GM12878 (cell line): ENCODE results near the gene SNRPA1. TPM values are rescaled to one million over a fixed set of nuclear protein-coding genes. Genes with fewer than 3 reads are reported as not detected.
A peak's percentile ranks its signal among the peaks of the same experiment; 100 is the strongest.

Experiments used
- CBFB ChIP-seq: IDR thresholded peaks from 2 replicates; pipeline ENCODE4 v1.6.1; 2016; ENCODE audit warnings: antibody characterized with exemption, low read depth
- CUX1 ChIP-seq: IDR thresholded peaks from 2 replicates; pipeline ENCODE4 v1.6.1; 2012; ENCODE audit warnings: improper control_type of control experiment, low read depth, low read length; ENCODE audit not compliant: insufficient replicate concordance
- FOXM1 ChIP-seq: IDR thresholded peaks from 2 replicates; pipeline ENCODE4 v1.6.1; 2012; ENCODE audit warnings: low read depth, mild to moderate bottlenecking, inconsistent platforms, low read length, moderate library complexity
- IKZF1 ChIP-seq: fragments of 450-650 bp; conservative IDR thresholded peaks from 2 replicates; pipeline ENCODE4 v1.6.1; 2017; ENCODE audit warnings: antibody characterized with exemption, mild to moderate bottlenecking
- MYB ChIP-seq: fragments of 150-350 bp; IDR thresholded peaks from 2 replicates; pipeline ENCODE4 v1.6.1; 2014; ENCODE audit warnings: mild to moderate bottlenecking, low read depth, low read length, borderline replicate concordance
- NFIC ChIP-seq: IDR thresholded peaks from 2 replicates; pipeline ENCODE4 v1.6.1; 2012; ENCODE audit warnings: low read depth, mild to moderate bottlenecking, inconsistent platforms, low read length, moderate library complexity
- POLR2AphosphoS5 ChIP-seq: IDR thresholded peaks from 2 replicates; pipeline ENCODE4 v1.6.1; 2011; ENCODE audit warnings: mild to moderate bottlenecking, low read length, inconsistent platforms
- RAD51 ChIP-seq: fragments of 450-650 bp; IDR thresholded peaks from 2 replicates; pipeline ENCODE4 v1.6.1; 2016; ENCODE audit warnings: moderate library complexity, mild to moderate bottlenecking, inconsistent platforms
- SREBF2 ChIP-seq: IDR thresholded peaks from 2 replicates; pipeline ENCODE4 v1.6.1; 2012; ENCODE audit warnings: mild to moderate bottlenecking, low read length
- USF2 ChIP-seq: IDR thresholded peaks from 2 replicates; pipeline ENCODE4 v1.6.1; 2011; ENCODE audit warnings: low read depth, low read length, improper control_type of control experiment, borderline replicate concordance
- ZNF207 ChIP-seq: fragments of 450-650 bp; IDR thresholded peaks from 2 replicates; pipeline ENCODE4 v1.6.1; 2014; ENCODE audit warnings: antibody characterized with exemption, mild to moderate bottlenecking, borderline replicate concordance
- ZNF24 ChIP-seq: fragments of 450-650 bp; IDR thresholded peaks from 2 replicates; pipeline ENCODE4 v1.6.1; 2017; ENCODE audit warnings: antibody characterized with exemption, mild to moderate bottlenecking
- ZZZ3 ChIP-seq: IDR thresholded peaks from 2 replicates; pipeline ENCODE4 v1.6.1; 2011; ENCODE audit warnings: low read depth; ENCODE audit not compliant: control insufficient read depth, insufficient read length
- polyA plus RNA-seq, 11 experiments: library from polyadenylated mRNA; depleted of rRNA in 4 of 11; unstranded in 6 of 11; stranded (reverse) in 5 of 11; fragments of >200 nt; fragmentation: Nextera tagmentation in 4 of 11; fragmentation: Illumina TruSeq in 1 of 11; extraction: Ambion mirVana in 4 of 11; extraction: Trizol in 1 of 11; gene quantifications; 1 replicate in 1 of 11; 2 replicates in 10 of 11; pipeline versions ENCODE4 v1.2.1 to v1.2.3, GENCODE V29; 2011 to 2016; ENCODE audit warnings: inconsistent platforms in 2 of 11, missing spikeins in 2 of 11, low read depth in 1 of 11
- total RNA-seq, 4 experiments: library from RNA; depleted of rRNA in 3 of 4; stranded (reverse); fragments of >200 nt in 3 of 4; fragmentation: Illumina TruSeq in 1 of 4; extraction: Trizol in 1 of 4; gene quantifications; 2 replicates each; pipeline versions ENCODE4 v1.2.1 to v1.2.3, GENCODE V29; 2013 to 2021
- TF ChIP-seq, protein P1 (sequence below): IDR thresholded peaks from 2 replicates; pipeline ENCODE4 v1.6.1; 2011; ENCODE audit warnings: borderline replicate concordance, low read depth, mild to moderate bottlenecking, moderate library complexity, mixed read lengths, low read length; ENCODE audit not compliant: insufficient read depth; ENCODE audit errors: extremely low read length
- TF ChIP-seq, protein P2 (sequence below): fragments of 450-650 bp; formaldehyde crosslinking; IDR thresholded peaks from 2 replicates; pipeline ENCODE4 v1.4.0; 2020; ENCODE audit warnings: mild to moderate bottlenecking, moderate library complexity
- TF ChIP-seq, protein P3 (sequence below), 3 experiments: IDR thresholded peaks in 2 of 3; conservative IDR thresholded peaks in 1 of 3; 2 replicates each; pipeline ENCODE4 v1.5.1; 2011; ENCODE audit warnings: low read depth in 3 of 3, low read length in 3 of 3, mild to moderate bottlenecking in 3 of 3, control low read depth in 2 of 3, moderate library complexity in 2 of 3, inconsistent platforms in 1 of 3, mixed read lengths in 1 of 3; ENCODE audit not compliant: control insufficient read depth in 2 of 3, insufficient read depth in 1 of 3; ENCODE audit errors: extremely low read depth in 1 of 3

Gene SNRPA1
- total and polyA plus RNA-seq, 10 of the 15 experiments (the other 5 are each of a cell fraction or from before 2014, with no cell fraction given) = 59.9 to 267 (median 161) TPM

DNA sequence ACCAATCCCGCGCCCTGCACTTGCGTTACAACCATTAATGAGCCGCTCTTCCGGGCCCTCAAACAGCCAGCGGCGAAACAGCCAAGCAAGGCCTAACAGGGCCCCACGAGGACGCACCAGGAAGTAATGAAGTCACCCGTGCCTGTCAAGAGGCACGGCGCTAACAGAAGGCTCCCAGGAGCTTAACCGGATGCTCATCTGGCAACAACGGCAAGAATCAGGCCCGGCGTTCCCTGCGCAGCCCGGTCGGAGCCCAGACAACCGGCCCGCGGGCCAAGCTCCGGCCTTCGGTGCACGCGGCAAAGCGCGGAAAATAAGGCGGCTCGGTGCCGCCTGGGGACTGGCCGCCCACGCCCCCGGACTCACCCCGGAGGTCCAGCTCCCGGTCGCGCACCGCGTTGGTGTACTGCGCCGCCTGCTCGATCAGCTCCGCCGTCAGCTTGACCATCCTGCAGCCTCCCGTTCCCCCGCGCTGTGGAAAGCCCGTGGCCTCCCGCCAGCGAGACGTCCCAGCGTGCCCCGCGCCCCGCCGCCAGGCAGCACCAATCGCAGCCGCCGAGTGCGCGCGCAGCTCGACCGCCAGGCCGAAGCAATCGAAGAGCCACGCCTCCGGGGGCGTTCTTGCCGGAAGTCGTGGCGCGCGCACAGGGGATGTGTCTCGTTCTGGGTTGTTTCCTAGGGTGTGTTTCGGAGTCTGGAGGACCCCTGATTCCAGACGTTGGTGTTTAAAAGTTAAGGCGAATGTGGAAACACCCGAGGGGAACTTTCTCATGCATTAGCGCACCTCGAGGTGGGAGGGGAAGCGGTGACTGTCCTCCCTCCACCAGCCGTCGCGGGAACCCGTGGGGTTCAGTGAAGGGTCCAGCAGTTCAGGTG is at the start of gene SNRPA1 (continued):
- TF ChIP-seq CUX1 (peak; percentile 94), RAD51 (no peak), ZNF24 (peak; percentile 76), SREBF2 (no peak), ZNF207 (peak; percentile 80; the same call in 1 of the 2 replicates), ZZZ3 (no peak), MYB (no peak), IKZF1 (peak; percentile 92), NFIC (no peak), POLR2AphosphoS5 (peak; percentile 84), CBFB (peak; percentile 75), USF2 (no peak), FOXM1 (no peak)
- TF ChIP-seq, protein P1, sequence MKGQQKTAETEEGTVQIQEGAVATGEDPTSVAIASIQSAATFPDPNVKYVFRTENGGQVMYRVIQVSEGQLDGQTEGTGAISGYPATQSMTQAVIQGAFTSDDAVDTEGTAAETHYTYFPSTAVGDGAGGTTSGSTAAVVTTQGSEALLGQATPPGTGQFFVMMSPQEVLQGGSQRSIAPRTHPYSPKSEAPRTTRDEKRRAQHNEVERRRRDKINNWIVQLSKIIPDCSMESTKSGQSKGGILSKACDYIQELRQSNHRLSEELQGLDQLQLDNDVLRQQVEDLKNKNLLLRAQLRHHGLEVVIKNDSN = no peak
- TF ChIP-seq, protein P2, sequence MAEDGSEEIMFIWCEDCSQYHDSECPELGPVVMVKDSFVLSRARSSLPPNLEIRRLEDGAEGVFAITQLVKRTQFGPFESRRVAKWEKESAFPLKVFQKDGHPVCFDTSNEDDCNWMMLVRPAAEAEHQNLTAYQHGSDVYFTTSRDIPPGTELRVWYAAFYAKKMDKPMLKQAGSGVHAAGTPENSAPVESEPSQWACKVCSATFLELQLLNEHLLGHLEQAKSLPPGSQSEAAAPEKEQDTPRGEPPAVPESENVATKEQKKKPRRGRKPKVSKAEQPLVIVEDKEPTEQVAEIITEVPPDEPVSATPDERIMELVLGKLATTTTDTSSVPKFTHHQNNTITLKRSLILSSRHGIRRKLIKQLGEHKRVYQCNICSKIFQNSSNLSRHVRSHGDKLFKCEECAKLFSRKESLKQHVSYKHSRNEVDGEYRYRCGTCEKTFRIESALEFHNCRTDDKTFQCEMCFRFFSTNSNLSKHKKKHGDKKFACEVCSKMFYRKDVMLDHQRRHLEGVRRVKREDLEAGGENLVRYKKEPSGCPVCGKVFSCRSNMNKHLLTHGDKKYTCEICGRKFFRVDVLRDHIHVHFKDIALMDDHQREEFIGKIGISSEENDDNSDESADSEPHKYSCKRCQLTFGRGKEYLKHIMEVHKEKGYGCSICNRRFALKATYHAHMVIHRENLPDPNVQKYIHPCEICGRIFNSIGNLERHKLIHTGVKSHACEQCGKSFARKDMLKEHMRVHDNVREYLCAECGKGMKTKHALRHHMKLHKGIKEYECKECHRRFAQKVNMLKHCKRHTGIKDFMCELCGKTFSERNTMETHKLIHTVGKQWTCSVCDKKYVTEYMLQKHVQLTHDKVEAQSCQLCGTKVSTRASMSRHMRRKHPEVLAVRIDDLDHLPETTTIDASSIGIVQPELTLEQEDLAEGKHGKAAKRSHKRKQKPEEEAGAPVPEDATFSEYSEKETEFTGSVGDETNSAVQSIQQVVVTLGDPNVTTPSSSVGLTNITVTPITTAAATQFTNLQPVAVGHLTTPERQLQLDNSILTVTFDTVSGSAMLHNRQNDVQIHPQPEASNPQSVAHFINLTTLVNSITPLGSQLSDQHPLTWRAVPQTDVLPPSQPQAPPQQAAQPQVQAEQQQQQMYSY = no peak
- TF ChIP-seq, protein P3, sequence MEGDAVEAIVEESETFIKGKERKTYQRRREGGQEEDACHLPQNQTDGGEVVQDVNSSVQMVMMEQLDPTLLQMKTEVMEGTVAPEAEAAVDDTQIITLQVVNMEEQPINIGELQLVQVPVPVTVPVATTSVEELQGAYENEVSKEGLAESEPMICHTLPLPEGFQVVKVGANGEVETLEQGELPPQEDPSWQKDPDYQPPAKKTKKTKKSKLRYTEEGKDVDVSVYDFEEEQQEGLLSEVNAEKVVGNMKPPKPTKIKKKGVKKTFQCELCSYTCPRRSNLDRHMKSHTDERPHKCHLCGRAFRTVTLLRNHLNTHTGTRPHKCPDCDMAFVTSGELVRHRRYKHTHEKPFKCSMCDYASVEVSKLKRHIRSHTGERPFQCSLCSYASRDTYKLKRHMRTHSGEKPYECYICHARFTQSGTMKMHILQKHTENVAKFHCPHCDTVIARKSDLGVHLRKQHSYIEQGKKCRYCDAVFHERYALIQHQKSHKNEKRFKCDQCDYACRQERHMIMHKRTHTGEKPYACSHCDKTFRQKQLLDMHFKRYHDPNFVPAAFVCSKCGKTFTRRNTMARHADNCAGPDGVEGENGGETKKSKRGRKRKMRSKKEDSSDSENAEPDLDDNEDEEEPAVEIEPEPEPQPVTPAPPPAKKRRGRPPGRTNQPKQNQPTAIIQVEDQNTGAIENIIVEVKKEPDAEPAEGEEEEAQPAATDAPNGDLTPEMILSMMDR (IDR thresholded peaks at IDR 0.05 in 2 of 3, conservative IDR thresholded peaks at IDR 0.05 in 1 of 3; ENCODE audit: control insufficient read depth in 2 of 3, extremely low read depth in 1 of 3, insufficient read depth in 1 of 3, low read depth in 3 of 3, low read length in 3 of 3) = no peak
